Peyer's patch (tissue), 4 donors: ENCODE data around the gene FKBP2. TPM values are rescaled to one million over a fixed set of nuclear protein-coding genes. Genes with fewer than 3 reads are reported as not detected.

Experiments
- DNase-seq, 3 donors: peaks; one replicate each; pipeline ENCODE4 v3.0.0-alpha.2; 2017 to 2019
- H3K27ac ChIP-seq, 4 donors: fragments of 200-600 bp; sonication (generic); one replicate each; pipeline ENCODE4 v1.5.1; 2016 to 2019
- H3K27me3 ChIP-seq, 2 donors: fragments of 200-600 bp; sonication (generic); one replicate each; pipeline ENCODE4 v1.5.1; 2019
- H3K36me3 ChIP-seq, 3 donors: fragments of 200-600 bp; sonication (generic); one replicate each; pipeline ENCODE4 v1.5.1; 2016 to 2019
- H3K4me1 ChIP-seq, 4 donors: fragments of 200-600 bp; sonication (generic); one replicate each; pipeline ENCODE4 v1.5.1; 2016 to 2019
- H3K4me3 ChIP-seq, 4 donors: fragments of 200-600 bp; sonication (generic); 1 replicate in 3 of 4; 2 replicates in 1 of 4; pipeline ENCODE4 v1.5.1; 2016 to 2019; ENCODE audit warnings: mild to moderate bottlenecking in 1 of 4
- H3K9me3 ChIP-seq, 4 donors: fragments of 200-600 bp; sonication (generic); one replicate each; pipeline ENCODE4 v1.5.1; 2016 to 2019; ENCODE audit warnings: mild to moderate bottlenecking in 1 of 4
- POLR2A ChIP-seq, 2 donors: fragments of 450-650 bp; IDR thresholded peaks; one replicate each; pipeline ENCODE4 v1.5.1; 2017; ENCODE audit warnings: antibody characterized with exemption in 2 of 2, mild to moderate bottlenecking in 2 of 2, moderate library complexity in 2 of 2
- total RNA-seq, 4 donors: library from RNA; depleted of rRNA; stranded (reverse); fragments of >200 nt; gene quantifications; one replicate each; pipeline ENCODE4 v1.1.0, GENCODE V29; 2016
- TF ChIP-seq, protein P1 (sequence below), 6 experiments: fragments of 450-650 bp in 4 of 6; fragments of 200-600 bp in 2 of 6; sonication (generic) in 1 of 6; IDR thresholded peaks; one replicate each; pipeline ENCODE4 v1.5.1; 2017 to 2019; ENCODE audit warnings: antibody characterized with exemption in 6 of 6, mild to moderate bottlenecking in 3 of 6, moderate library complexity in 1 of 6

Gene FKBP2
- total RNA-seq, 4 donors from 2014 or later = 46.2 to 101 (median 94.0) TPM

DNA sequence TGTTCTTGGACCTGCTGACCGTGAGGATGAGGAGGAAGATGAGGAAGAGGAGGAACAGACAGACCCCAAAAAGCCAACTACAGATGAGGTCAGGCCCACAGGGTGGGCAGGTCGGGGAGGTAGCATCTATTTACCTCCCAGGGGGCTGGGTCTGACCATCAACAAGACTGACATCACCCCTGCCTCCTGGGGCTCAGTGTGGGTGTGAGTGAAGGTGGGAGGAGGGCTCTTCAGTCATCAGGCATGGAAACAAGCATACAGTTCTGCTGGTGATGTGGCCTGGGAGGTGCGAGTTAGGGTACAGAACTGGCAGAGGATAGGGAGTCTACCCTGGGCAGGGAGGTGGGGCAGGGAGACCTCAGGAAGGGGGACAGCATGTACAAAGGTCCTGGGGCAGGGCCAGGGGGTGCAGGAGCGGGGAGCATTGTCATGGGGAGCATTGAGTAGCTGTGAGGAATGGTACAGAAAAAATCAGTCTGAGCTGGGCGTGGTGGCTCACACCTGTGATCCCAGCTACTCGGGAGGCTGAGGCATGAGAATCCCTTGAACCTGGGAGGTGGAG, 19.3 kb downstream of the FKBP2 start:
- Histone ChIP-seq H3K4me3 (no peak overlapping the region), H3K27me3 (no peaks in the 10 kb centered on the region), H3K36me3 (peaks cover 0 to 96% (median 0%) of the 10 kb centered on the region in 3 donors), H3K27ac (no peak overlapping the region), H3K4me1 (peaks cover 0 to 34% (median 0%) of the 10 kb centered on the region in 4 donors), H3K9me3 (no peaks in the 10 kb centered on the region)
- no peak for DNase-seq
- TF ChIP-seq, protein P1, sequence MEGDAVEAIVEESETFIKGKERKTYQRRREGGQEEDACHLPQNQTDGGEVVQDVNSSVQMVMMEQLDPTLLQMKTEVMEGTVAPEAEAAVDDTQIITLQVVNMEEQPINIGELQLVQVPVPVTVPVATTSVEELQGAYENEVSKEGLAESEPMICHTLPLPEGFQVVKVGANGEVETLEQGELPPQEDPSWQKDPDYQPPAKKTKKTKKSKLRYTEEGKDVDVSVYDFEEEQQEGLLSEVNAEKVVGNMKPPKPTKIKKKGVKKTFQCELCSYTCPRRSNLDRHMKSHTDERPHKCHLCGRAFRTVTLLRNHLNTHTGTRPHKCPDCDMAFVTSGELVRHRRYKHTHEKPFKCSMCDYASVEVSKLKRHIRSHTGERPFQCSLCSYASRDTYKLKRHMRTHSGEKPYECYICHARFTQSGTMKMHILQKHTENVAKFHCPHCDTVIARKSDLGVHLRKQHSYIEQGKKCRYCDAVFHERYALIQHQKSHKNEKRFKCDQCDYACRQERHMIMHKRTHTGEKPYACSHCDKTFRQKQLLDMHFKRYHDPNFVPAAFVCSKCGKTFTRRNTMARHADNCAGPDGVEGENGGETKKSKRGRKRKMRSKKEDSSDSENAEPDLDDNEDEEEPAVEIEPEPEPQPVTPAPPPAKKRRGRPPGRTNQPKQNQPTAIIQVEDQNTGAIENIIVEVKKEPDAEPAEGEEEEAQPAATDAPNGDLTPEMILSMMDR (IDR thresholded peaks at IDR 0.05) = no peak
- TF ChIP-seq POLR2A (IDR thresholded peaks at IDR 0.05) = no peak

DNA sequence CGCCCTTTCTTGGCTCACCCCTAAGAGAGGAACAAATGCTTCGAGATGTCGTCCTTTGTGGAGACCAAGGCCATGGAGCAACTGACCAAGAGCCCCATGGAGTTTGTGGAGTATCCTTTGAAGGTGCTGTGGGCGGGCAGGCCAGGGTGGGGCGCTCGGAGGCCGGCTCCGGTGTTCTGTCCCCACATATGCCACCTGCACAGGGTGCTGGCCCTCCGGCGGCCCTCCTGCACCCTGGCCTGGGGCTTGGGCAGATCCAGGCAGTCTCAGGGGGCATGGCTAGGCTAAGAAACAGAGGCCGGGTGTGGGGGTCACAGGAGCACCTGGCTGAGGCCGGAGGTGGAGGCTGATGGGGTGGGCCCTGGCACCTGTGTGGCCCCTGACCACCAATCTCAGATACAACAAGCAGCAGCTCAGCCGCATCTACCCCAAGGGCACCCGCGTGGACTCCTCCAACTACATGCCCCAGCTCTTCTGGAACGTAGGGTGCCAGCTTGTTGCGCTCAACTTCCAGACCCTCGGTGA, 20.7 kb downstream of the FKBP2 start:
- H3K36me3 ChIP-seq = peaks cover 0 to 96% (median 0%) of the 10 kb centered on the region in 3 donors
- no peak overlapping the region for H3K27ac ChIP-seq
- no peaks in the 10 kb centered on the region for H3K27me3 ChIP-seq
- no peaks in the 10 kb centered on the region for H3K9me3 ChIP-seq
- no peak overlapping the region for H3K4me3 ChIP-seq
- DNase-seq = no peak
- TF ChIP-seq POLR2A (IDR thresholded peaks at IDR 0.05) = no peak
- TF ChIP-seq, protein P1 (IDR thresholded peaks at IDR 0.05) = no peak
- peaks cover 0 to 34% (median 0%) of the 10 kb centered on the region in 4 donors for H3K4me1 ChIP-seq

DNA sequence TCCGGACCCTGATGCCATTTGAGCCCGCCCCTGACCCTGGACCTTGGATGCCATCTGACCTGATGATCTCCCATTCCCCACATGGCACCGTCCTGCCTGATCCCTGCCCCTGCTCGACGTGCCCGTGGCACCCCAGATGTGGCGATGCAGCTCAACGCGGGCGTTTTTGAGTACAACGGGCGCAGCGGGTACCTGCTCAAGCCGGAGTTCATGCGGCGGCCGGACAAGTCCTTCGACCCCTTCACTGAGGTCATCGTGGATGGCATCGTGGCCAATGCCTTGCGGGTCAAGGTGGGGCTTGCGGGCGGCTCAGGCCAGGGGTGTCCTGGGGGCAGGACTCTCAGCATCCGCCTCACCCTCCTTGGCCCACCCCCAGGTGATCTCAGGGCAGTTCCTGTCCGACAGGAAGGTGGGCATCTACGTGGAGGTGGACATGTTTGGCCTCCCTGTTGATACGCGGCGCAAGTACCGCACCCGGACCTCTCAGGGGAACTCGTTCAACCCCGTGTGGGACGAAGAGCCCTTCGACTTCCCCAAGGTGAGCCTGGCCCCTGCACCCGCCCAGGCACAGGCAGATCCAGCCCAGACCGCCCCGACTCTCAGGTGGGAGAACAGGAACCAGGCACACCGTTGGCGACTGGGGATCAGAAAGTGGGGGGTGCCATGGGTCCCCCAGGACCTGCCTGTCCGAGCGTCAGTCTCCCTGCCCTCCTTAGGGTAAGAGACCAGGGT, 21.5 kb downstream of the FKBP2 start:
- no peak for DNase-seq
- H3K4me3 ChIP-seq = no peak overlapping the region
- H3K27ac ChIP-seq = no peak overlapping the region
- H3K9me3 ChIP-seq = no peaks in the 10 kb centered on the region
- peaks cover 0 to 40% (median 0%) of the 10 kb centered on the region in 4 donors for H3K4me1 ChIP-seq
- no peak for TF ChIP-seq POLR2A (IDR thresholded peaks at IDR 0.05)
- TF ChIP-seq, protein P1 (IDR thresholded peaks at IDR 0.05) = no peak
- H3K27me3 ChIP-seq = no peaks in the 10 kb centered on the region
- peaks cover 0 to 95% (median 0%) of the 10 kb centered on the region in 3 donors for H3K36me3 ChIP-seq

DNA sequence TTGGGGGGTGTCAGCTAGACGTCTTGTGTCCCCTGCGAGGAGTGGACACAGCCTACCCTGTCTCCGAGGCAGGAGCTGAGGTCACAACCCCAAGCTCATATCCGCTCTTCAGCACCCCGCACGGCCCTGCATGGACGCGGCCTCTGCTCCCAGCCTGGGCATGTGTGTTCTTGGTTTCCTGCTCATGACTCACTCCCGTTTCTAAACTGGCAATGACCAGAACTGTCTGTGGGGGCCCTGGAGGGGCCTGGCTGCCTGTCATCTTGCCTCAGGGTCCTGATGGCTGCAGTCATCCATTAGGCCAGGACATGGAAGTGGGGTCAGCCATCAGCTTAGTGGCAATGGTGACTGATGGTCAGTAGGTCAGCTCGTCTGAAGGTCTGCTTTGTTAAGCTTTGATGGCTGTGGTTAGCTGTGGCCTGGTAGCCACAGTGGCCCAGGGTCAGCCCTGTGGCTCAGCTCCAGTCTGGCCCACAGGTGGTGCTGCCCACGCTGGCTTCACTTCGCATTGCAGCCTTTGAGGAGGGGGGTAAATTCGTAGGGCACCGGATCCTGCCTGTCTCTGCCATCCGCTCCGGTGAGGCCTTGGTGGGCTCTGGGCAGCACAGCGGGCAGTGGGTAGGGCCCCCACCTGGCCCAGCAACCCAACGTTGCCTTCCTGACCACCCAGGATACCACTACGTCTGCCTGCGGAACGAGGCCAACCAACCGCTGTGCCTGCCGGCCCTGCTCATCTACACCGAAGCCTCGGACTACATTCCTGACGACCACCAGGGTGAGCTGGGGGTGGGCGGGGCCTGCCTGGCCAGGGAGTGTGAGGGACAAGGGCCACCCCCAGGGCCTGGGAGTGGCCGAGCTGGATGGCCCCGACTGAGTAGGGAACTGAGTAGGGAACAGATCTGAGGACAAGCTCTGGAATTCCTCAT, 22.4 kb downstream of the FKBP2 start:
- no peak for DNase-seq
- H3K4me1 ChIP-seq = peaks cover under 1 to 49% (median 5%) of the 10 kb centered on the region in 4 donors
- H3K9me3 ChIP-seq = no peaks in the 10 kb centered on the region
- H3K27me3 ChIP-seq = no peaks in the 10 kb centered on the region
- TF ChIP-seq, protein P1 (IDR thresholded peaks at IDR 0.05) = no peak
- no peak for TF ChIP-seq POLR2A (IDR thresholded peaks at IDR 0.05)
- H3K27ac ChIP-seq = no peak overlapping the region
- no peak overlapping the region for H3K4me3 ChIP-seq
- peaks cover 0 to 87% (median 0%) of the 10 kb centered on the region in 3 donors for H3K36me3 ChIP-seq

DNA sequence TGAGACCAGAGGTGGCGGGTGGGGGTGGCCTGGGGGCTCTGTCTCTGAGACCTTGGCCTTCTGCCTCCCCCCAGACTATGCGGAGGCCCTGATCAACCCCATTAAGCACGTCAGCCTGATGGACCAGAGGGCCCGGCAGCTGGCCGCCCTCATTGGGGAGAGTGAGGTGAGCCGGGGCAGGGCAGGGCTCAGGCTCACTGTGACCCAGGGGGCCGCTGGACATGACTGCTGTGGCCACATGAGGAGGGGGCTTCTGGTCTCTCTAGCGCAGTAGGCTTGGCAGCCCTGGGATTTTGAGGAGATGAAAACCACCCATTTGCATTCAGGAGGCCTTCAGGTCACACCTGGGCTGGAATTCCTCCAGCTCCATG, 23.0 kb downstream of the FKBP2 start:
- no peak for DNase-seq
- no peak overlapping the region for H3K27ac ChIP-seq

More for the DNA sequence above, 23.0 kb downstream of the FKBP2 start:
- peaks cover 7 to 55% (median 10%) of the 10 kb centered on the region in 4 donors for H3K4me1 ChIP-seq
- no peak for TF ChIP-seq POLR2A (IDR thresholded peaks at IDR 0.05)
- TF ChIP-seq, protein P1 (IDR thresholded peaks at IDR 0.05) = no peak
- H3K9me3 ChIP-seq = no peaks in the 10 kb centered on the region
- peaks cover 0 to 80% (median 0%) of the 10 kb centered on the region in 3 donors for H3K36me3 ChIP-seq
- no peak overlapping the region for H3K4me3 ChIP-seq
- no peaks in the 10 kb centered on the region for H3K27me3 ChIP-seq
